ENCODE measurements around the gene NDUFA11.
"Not testable (repeated sequence)": the region's sequence is repeated elsewhere in the genome, so short reads cannot be mapped to it uniquely, and the experiment has no call there.

NDUFA11 gene

GRCh38 chr19:5884065-5884811 lies 19.4 kb downstream of the NDUFA11 start:
- DNase-seq: not testable (repeated sequence)

- DNase-seq: not testable (repeated sequence)
Observed at GRCh38 chr19:5883157-5883873, 20.3 kb downstream of the NDUFA11 start.

- DNase-seq: no peak
Observed at GRCh38 chr19:5882421-5882968, 21.1 kb downstream of the NDUFA11 start.

- no peak for DNase-seq
Observed at GRCh38 chr19:5881543-5882299, 21.9 kb downstream of the NDUFA11 start.

GRCh38 chr19:5880604-5881078 lies 22.9 kb downstream of the NDUFA11 start:
- DNase-seq: no peak

GRCh38 chr19:5880196-5880595 lies 23.4 kb downstream of the NDUFA11 start:
- no peak for DNase-seq

- no peak for DNase-seq
Observed at GRCh38 chr19:5877882-5878281, 25.7 kb downstream of the NDUFA11 start.

GRCh38 chr19:5877427-5877826 lies 26.2 kb downstream of the NDUFA11 start:
- DNase-seq: no peak

- DNase-seq: not testable (repeated sequence)
Observed at GRCh38 chr19:5874496-5874895, 29.1 kb downstream of the NDUFA11 start.

GRCh38 chr19:5873617-5874199 lies 29.9 kb downstream of the NDUFA11 start:
- DNase-seq: no peak

GRCh38 chr19:5870986-5871394 lies 32.6 kb downstream of the NDUFA11 start:
- DNase-seq: no peak

- DNase-seq: no peak
Observed at GRCh38 chr19:5867201-5868136, 36.1 kb downstream of the NDUFA11 start.

GRCh38 chr19:5865772-5866171 lies 37.8 kb downstream of the NDUFA11 start:
- DNase-seq: no peak

- DNase-seq: no peak
Observed at GRCh38 chr19:5864725-5865486, 38.7 kb downstream of the NDUFA11 start.

GRCh38 chr19:5864013-5864720 lies 39.4 kb downstream of the NDUFA11 start:
- DNase-seq: no peak

- no peak for DNase-seq
Observed at GRCh38 chr19:5863030-5863665, 40.4 kb downstream of the NDUFA11 start.

- DNase-seq: no peak
Observed at GRCh38 chr19:5857203-5858081, 46.1 kb downstream of the NDUFA11 start.

- not testable (repeated sequence) for DNase-seq
Observed at GRCh38 chr19:5855151-5855550, 48.4 kb downstream of the NDUFA11 start.
